ENCODE results near the gene RCL1.

Gene RCL1

DNA sequence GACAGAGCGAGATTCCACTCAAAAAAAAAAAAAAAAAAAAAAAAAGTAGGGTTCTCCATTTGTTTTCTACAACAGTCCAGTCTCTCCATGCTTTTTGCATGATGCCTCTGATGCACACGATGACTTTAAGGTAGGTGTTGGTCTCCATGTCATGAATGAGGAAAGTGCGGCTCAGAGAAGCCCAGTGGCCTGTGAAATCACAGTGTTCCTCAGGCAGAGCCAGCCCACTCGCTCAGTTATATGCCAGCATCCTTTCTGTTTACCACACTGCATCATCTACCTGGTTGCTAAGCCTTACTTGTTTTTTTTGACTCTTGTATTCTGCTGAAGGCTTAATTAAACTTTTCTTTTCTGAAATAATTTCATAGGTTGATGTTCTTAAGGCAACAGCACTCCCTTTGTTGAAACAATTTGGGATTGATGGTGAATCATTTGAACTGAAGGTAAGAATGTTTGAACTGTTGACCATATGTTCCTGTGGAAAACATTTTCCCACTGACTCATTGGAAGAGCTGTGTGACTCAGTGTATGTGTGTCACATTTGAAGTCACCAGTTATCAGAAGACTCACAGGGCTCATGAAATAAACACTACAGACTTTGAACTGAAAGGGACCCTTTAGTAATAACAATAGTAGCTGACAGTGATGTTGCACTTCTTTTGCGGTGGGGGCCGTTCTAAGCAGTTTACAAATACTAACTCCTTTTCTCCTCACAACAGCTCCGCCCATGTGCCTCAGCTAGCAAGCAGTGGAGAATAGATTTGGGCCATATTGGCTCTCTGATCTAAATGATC, 40.2 kb downstream of the RCL1 start:
- TF ChIP-seq, protein P1, sequence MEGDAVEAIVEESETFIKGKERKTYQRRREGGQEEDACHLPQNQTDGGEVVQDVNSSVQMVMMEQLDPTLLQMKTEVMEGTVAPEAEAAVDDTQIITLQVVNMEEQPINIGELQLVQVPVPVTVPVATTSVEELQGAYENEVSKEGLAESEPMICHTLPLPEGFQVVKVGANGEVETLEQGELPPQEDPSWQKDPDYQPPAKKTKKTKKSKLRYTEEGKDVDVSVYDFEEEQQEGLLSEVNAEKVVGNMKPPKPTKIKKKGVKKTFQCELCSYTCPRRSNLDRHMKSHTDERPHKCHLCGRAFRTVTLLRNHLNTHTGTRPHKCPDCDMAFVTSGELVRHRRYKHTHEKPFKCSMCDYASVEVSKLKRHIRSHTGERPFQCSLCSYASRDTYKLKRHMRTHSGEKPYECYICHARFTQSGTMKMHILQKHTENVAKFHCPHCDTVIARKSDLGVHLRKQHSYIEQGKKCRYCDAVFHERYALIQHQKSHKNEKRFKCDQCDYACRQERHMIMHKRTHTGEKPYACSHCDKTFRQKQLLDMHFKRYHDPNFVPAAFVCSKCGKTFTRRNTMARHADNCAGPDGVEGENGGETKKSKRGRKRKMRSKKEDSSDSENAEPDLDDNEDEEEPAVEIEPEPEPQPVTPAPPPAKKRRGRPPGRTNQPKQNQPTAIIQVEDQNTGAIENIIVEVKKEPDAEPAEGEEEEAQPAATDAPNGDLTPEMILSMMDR (IDR thresholded peaks at IDR 0.05) = no peak

DNA sequence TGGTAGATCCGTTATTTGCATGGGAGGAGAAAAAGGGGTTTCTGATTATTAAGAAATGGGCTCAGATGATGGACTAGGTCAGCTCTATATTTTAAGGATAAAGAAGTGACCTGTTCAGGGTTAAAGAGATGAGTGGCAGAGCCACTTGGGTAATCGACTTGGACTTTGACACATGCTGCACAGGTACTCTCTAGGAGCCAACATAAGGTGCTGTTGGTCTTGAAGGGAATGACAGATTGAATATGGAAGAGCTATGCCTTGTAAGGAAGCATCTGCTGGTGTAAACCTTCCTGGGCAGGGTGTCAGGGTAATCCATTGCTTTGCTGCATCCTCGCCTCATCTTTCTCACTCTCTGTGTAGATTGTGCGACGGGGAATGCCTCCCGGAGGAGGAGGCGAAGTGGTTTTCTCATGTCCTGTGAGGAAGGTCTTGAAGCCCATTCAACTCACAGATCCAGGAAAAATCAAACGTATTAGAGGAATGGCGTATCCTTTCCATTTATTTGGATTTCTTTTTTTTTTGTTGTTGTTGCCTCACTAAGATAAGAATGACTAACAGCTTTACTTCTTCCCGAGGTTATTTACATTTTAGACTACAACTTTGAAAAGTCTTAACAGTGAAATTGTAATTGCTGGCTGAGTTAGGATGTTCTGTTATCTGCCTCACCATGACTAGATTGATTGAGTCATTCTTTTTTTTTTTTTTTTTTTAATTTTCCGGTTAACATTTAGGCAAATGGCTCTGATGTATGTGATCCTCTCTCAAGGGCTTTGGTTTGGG, 41.2 kb downstream of the RCL1 start:
- TF ChIP-seq, protein P1 (IDR thresholded peaks at IDR 0.05) = no peak

DNA sequence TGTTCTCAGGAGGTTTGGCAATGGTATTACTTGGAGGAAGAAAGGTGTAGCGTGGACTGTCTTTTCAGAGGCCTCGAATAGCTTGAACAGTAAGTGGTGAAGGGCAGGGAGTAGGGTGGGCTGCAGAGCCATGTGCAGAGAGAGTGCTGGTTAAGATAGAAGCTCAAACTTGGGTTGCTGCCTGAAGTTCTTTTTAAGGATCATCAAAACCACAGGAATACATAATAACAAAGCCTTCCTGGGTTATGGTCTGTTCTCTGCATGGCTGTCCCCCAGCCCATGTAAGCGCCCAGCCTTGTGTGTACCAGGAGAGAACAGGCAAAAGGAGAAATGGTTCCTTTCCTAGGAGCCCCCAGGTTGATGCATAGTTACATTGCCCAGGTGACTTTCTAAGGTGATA, 43.9 kb downstream of the RCL1 start:
- TF ChIP-seq, protein P1 (IDR thresholded peaks at IDR 0.05) = no peak

DNA sequence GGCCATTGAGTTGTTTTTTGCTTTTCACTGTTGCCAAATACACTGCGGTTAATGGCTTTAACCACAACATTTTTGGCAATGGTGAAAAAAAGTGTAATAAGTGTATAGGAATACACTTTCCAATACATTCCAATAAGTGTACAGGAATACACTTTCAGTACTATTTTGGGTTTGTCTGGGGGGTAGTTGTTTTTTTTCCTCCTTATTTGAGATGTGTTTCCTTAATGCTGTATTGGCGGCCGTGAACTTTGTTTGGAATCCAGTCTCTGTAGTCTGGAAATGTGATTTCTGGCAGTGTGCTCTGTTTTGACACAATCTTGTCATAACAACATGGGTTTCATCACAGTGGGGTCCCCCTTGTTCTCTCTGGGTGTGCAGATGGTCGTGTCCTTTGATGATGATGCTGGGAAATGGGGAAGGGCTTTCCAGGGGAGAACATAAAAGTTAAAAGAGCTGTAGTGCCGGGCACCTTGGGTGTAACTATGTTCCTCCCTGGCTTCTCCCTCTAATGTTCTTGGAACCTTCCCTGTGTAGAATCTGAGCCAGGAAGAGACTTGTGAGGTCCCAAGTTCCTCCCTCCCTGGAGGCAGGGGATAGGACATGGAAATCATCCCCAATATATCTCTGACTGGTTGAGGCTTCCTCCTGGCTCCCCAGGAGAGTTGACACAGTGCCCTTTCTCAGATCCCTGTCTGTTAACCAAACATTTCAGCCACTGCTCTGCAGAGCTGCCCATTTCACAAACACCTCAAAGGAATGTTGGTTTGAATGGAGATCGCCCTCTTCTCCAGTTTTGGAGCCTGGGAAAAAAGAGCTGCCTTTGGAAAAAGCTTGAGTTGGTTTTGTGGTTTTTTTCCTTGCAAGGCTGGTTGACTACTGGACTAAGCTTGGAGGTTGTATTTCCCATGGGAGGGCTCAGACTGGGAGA, 44.8 kb downstream of the RCL1 start:
- TF ChIP-seq, protein P1 (IDR thresholded peaks at IDR 0.05) = no peak

DNA sequence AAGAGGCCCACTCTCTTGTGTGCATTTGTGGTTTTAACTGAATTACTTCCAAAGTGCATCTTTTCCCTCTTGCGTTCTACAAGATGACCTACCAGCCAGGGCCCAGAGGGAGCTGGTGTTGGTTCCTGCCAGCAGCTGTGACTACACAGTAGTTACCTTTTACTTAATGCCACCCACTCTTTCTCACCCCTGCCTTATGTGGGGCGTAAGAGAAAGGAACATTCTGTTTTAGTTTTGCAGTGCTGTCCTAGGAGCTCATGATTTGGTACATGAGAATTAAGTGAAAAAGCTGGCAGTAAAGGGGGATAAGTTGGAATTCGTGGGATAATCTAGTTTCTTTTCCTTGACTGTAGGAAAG, 45.4 kb downstream of the RCL1 start:
- TF ChIP-seq, protein P1 (IDR thresholded peaks at IDR 0.05) = no peak

DNA sequence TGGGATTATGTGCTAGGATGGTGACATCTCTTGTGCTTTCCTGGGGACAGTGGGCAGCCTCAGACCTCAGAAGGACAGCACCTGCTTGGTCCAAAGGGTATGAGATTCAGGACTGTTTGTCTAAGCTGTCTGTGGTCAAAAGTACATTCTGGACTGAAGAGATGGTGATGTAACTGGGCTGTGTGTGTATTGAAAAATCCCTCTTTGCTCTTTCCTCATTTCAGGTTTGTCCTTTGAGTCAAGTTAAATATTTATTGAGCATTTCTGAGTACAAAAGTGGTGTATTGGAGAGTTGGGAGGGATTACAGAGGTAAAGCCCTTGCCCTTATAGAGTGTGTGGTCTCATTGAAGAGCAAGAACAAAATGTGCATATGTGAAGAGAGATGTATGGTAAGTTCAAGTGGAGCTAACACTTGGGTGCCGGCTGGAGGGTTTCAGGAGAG, 46.7 kb downstream of the RCL1 start:
- TF ChIP-seq, protein P1 (IDR thresholded peaks at IDR 0.05) = no peak

DNA sequence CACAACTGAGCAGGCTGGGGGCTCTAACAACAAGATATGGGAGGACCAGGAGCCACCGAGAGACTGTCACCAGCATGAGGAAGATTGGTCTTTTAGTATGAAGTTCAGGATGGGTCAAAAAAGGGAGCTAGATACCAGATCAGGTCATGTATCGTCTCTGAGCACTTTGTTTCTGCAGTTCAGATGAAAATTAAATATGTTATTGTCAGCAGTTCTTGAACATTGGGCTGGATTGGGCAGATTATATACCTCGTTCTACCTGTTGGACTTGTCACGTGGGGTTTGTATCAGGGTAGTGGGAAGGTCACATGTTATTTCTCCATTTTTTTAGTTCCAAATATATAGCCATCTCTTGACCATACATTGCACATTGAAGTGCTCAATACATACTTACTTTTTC, 47.3 kb downstream of the RCL1 start:
- TF ChIP-seq, protein P1 (IDR thresholded peaks at IDR 0.05) = no peak
